Pancreas (tissue), 10 donors: ENCODE results near the gene SOX5. TPM values are rescaled to one million over a fixed set of nuclear protein-coding genes. Genes with fewer than 3 reads are reported as not detected.
A peak's percentile ranks its signal among the peaks of the same experiment; 100 is the strongest.

Experiments used
- ATAC-seq, 4 donors: fragments of 200-7000 bp; cut with Tn5 transposase; one replicate each; pipeline versions ENCODE4 v1.8.0 to v1.9.1; 2020; ENCODE audit warnings: mild to moderate bottlenecking in 4 of 4, moderate library complexity in 4 of 4
- DNase-seq, 6 donors: peaks; one replicate each; pipeline ENCODE4 v3.0.0-alpha.2; 2020
- FAIRE-seq: peaks from 2 replicates; lab custom pipeline; 2012; peaks lifted over from hg19 to GRCh38; lab: Jason Lieb, UNC
- H3K27ac ChIP-seq, 4 donors: fragments of 200-600 bp; sonication (generic); 1 replicate in 3 of 4; 2 replicates in 1 of 4; pipeline versions ENCODE4 v1.5.0 to v1.8.0; 2020
- H3K27me3 ChIP-seq, 4 donors: fragments of 200-600 bp; one replicate each; pipeline ENCODE4 v1.8.0; 2021
- H3K36me3 ChIP-seq, 3 donors: fragments of 200-600 bp; sonication (generic) in 1 of 3; one replicate each; pipeline versions ENCODE4 v1.5.0 to v1.8.0; 2020 to 2021
- H3K4me1 ChIP-seq, 3 donors: fragments of 200-600 bp; one replicate each; pipeline ENCODE4 v1.8.0; 2021
- H3K4me3 ChIP-seq, 4 donors: fragments of 200-600 bp; sonication (generic) in 2 of 4; one replicate each; pipeline versions ENCODE4 v1.5.0 to v1.8.0; 2020 to 2021
- H3K9me3 ChIP-seq, 4 donors: fragments of 200-600 bp; one replicate each; pipeline ENCODE4 v1.8.0; 2021
- CTCF ChIP-seq, 4 donors: fragments of 200-600 bp; sonication (generic) in 3 of 4; IDR thresholded peaks; one replicate each; pipeline versions ENCODE4 v1.5.0 to v1.8.0; 2021; ENCODE audit warnings: antibody characterized with exemption in 4 of 4
- WGBS, 2 donors: extraction: QIAGEN DNeasy Blood & Tissue Kit; methylation state at CpG; one replicate each; pipeline ENCODE4 v1.1.7; 2013; 5-methylcytosine and 5-hydroxymethylcytosine counted together
- intact Hi-C, 3 donors: fragments of 100-400 bp; cut with DNase I; formaldehyde crosslinking; loops; one replicate each; pipeline versions ENCODE4 v1.11.1 to v1.14.2; 2022
- polyA plus RNA-seq, 2 donors: library from polyadenylated mRNA; stranded (reverse); fragments of 200-250 nt; gene quantifications; one replicate each; pipeline ENCODE4 v1.2.3, GENCODE V29; 2013
- total RNA-seq, 6 donors: library from RNA; stranded (reverse); fragmentation: NEBNext Ultra II Directional in 4 of 6; extraction: Animal tissue kit (Norgen Biotek cat#: 25700) in 4 of 6; gene quantifications; one replicate each; pipeline versions ENCODE4 v1.2.1 to v1.2.4, GENCODE V29; 2021 to 2023
- donor health status: healthy with polysubstance abuse.
- donor health status: DM: no; HTN: no; CAD: no; lungs with moderate emphysema.
- donor health status: DM: no; HTN: no; CAD: no.
- donor health status: control.
- donor health status: control.
- donor health status: Bipolar disorder and iron deficiency.
- donor health status: DM: yes; HTN: yes; CAD: no.
- donor health status: DM: no; HTN: no; CAD: no.
- donor health status: DM: no; HTN: no; CAD: no.
- donor health status: DM: yes; HTN: yes; CAD: no.

SOX5 gene
- total and polyA plus RNA-seq, 8 donors: 0.47 to 2.5 (median 1.6) TPM

GRCh38 chr12:23585156-23585781, 364.2 kb downstream of the SOX5 start:
- H3K9me3 ChIP-seq: no peaks in the 10 kb centered on the region
- no peaks in the 10 kb centered on the region for H3K36me3 ChIP-seq
- no peaks in the 10 kb centered on the region for H3K27me3 ChIP-seq
- no peak for TF ChIP-seq CTCF (IDR thresholded peaks at IDR 0.05)
- no peak for DNase-seq
- 75 to 88% methylated on average over 2 of the region's 2 CpGs for WGBS, 2 donors
- no peak overlapping the region for H3K4me3 ChIP-seq
- intact Hi-C loops: no loop called here
- no peak overlapping the region for H3K27ac ChIP-seq
- no peaks in the 10 kb centered on the region for H3K4me1 ChIP-seq
- no peak for ATAC-seq
- FAIRE-seq: no peak

GRCh38 chr12:23581913-23582312, 367.6 kb downstream of the SOX5 start:
- no peaks in the 10 kb centered on the region for H3K4me1 ChIP-seq
- no peak for TF ChIP-seq CTCF (IDR thresholded peaks at IDR 0.05)
- no peaks in the 10 kb centered on the region for H3K36me3 ChIP-seq
- no peak overlapping the region for H3K27ac ChIP-seq
- no peaks in the 10 kb centered on the region for H3K27me3 ChIP-seq
- ATAC-seq (no peak), DNase-seq (no peak), FAIRE-seq (no peak)
- intact Hi-C loops: no loop called here
- 75 to 85% methylated on average over 3 of the region's 3 CpGs for WGBS, 2 donors
- H3K9me3 ChIP-seq: no peaks in the 10 kb centered on the region
- no peak overlapping the region for H3K4me3 ChIP-seq

DNA sequence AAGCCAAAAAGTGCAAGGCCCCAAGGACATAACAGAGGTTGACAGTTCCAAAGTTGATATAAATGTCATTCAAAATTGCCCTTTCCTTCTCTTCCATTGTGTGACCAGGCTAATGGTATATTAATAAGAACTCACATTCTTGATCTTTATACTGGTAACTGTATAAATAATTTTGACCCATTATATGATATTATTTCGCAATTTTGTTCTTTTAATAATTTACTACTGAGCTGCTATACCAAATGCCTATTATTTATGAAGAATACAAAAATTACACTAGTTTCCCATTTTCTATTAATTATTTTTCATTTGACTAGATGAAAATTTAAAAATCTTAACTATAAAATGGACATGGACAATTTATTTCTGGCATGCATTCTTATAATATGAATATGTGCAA, 370.2 kb downstream of the SOX5 start:
- intact Hi-C loops: no loop called here
- no peak overlapping the region for H3K27ac ChIP-seq
- H3K4me3 ChIP-seq: no peak overlapping the region
- no peaks in the 10 kb centered on the region for H3K36me3 ChIP-seq
- DNase-seq (no peak), FAIRE-seq (no peak), ATAC-seq (no peak)
- no peak for TF ChIP-seq CTCF (IDR thresholded peaks at IDR 0.05)
- H3K27me3 ChIP-seq: no peaks in the 10 kb centered on the region
- no peaks in the 10 kb centered on the region for H3K4me1 ChIP-seq
- no peaks in the 10 kb centered on the region for H3K9me3 ChIP-seq
- WGBS, 2 donors: 76 to 92% methylated on average over 1 of the region's 1 CpG

DNA sequence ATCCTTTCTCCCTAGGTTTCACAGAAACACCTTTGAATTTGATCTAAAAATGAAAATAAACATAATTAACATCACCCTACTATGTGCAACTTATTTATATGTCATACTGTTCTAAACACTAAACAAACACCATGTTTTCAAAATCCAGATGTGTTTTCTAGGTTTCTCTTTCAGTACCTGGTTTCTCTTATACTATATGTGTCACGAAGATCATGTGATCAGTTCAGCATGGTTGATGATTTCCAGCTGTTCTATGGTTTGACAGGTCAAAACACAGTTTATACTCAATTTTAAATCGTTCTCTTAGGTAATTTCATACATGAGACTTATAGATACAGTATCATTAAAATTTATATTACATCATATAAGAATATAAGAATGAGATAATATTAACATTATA, 373.1 kb downstream of the SOX5 start:
- 56 to 70% methylated on average over 2 of the region's 2 CpGs for WGBS, 2 donors
- H3K4me3 ChIP-seq: no peak overlapping the region
- peak; percentile 51 for FAIRE-seq
- no peak for ATAC-seq
- intact Hi-C loops: no loop called here
- H3K27ac ChIP-seq: no peak overlapping the region
- no peaks in the 10 kb centered on the region for H3K36me3 ChIP-seq
- H3K9me3 ChIP-seq: no peaks in the 10 kb centered on the region
- no peaks in the 10 kb centered on the region for H3K4me1 ChIP-seq
- DNase-seq: no peak
- H3K27me3 ChIP-seq: no peaks in the 10 kb centered on the region
- no peak for TF ChIP-seq CTCF (IDR thresholded peaks at IDR 0.05)

DNA sequence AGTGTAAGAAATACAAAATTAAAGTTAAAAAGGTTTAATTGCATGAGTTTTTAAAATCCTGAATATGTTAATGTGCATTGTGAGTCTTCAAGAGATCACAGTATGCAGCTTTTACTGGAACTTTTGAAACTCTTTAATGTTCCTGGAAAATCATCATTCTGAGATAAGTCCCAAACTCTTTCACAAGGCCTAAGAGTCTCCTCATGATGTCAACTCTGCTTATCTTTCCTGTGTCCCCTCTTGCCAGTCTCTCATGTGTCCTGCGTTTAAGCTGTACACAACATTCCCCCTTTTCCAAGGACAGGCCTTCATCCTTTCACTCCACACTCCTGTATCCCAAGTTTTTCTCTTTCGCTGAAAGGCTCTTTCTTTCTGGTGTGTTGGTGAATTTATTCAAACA, 380.1 kb downstream of the SOX5 start:
- Histone ChIP-seq H3K27ac (no peak overlapping the region), H3K9me3 (no peaks in the 10 kb centered on the region), H3K4me3 (no peak overlapping the region), H3K4me1 (no peaks in the 10 kb centered on the region), H3K36me3 (no peaks in the 10 kb centered on the region), H3K27me3 (no peaks in the 10 kb centered on the region)
- ATAC-seq: no peak
- TF ChIP-seq CTCF (IDR thresholded peaks at IDR 0.05): no peak
- no peak for DNase-seq
- intact Hi-C loops: no loop called here
- FAIRE-seq: no peak
- 77 to 85% methylated on average over 2 of the region's 2 CpGs for WGBS, 2 donors
